Measurements from ENCODE around the gene DNAH17.
A peak's percentile ranks its signal among the peaks of the same experiment; 100 is the strongest.

Gene DNAH17

GRCh38 chr17:78446833-78447232, 130.4 kb downstream of the DNAH17 start:
- no peak for DNase-seq

DNA sequence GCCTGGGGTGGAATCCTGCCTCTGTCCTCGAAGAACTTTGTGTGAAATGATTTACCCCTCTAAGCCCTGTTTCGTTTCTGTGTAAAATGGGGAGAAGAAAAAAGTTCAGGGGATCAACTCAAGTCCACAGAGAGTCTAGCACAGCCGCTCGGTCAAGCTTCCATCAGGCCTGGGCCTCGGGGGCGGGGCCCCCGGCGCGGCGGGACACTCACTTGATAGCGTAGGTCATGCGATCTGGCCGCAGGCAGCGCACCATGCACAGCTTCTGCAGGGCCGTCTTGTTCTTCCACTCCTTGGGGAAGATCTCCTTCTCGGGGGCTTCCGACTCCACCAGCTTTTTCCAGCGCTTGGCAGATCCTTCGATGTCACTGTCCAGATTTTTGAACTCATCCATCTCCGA, 132.8 kb downstream of the DNAH17 start:
- no peak for DNase-seq

GRCh38 chr17:78442648-78443218, 134.5 kb downstream of the DNAH17 start:
- DNase-seq, result peak; percentile 99

- DNase-seq, result no peak
These were observed 135.8 kb downstream of the DNAH17 start for GRCh38 chr17:78441271-78441971.

DNA sequence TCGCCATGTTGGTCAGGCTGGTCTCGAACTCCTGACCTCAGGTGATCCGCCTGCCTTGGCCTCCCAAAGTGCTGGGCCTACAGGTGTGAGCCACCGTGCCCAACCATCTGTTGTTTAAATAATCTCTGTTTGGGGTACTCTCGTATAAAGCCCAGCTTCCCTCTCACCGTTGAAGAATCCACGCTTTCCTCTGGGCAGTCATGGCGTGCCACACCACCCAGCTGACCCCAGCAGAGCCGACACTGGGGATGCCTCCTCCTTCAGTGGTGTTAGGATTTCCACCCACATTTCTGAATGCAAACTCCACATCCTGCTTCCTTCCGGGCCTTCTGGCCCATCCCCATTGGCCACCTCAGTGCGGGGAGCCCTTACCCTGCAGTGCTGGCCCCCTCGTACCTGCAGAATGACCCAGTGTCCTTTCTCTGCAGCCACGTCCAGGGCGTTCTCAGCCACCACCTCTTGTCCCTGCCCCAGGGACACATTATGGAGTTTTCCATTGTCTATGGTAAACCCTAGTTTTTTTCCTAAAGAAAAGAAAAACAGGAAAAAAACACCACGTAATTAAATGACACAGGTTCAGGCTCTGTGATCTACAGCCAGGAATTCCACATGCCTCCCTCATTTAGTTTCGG, 138.4 kb downstream of the DNAH17 start:
- no peak for DNase-seq

- no peak for DNase-seq
These were observed 138.9 kb downstream of the DNAH17 start for GRCh38 chr17:78438271-78438691.

GRCh38 chr17:78437508-78438169, 139.6 kb downstream of the DNAH17 start:
- DNase-seq, result no peak

GRCh38 chr17:78435330-78436005, 141.7 kb downstream of the DNAH17 start:
- no peak for DNase-seq

- no peak for DNase-seq
These were observed 142.5 kb downstream of the DNAH17 start for GRCh38 chr17:78434455-78435329.

- DNase-seq, result no peak
These were observed 143.3 kb downstream of the DNAH17 start for GRCh38 chr17:78433780-78434335.

DNA sequence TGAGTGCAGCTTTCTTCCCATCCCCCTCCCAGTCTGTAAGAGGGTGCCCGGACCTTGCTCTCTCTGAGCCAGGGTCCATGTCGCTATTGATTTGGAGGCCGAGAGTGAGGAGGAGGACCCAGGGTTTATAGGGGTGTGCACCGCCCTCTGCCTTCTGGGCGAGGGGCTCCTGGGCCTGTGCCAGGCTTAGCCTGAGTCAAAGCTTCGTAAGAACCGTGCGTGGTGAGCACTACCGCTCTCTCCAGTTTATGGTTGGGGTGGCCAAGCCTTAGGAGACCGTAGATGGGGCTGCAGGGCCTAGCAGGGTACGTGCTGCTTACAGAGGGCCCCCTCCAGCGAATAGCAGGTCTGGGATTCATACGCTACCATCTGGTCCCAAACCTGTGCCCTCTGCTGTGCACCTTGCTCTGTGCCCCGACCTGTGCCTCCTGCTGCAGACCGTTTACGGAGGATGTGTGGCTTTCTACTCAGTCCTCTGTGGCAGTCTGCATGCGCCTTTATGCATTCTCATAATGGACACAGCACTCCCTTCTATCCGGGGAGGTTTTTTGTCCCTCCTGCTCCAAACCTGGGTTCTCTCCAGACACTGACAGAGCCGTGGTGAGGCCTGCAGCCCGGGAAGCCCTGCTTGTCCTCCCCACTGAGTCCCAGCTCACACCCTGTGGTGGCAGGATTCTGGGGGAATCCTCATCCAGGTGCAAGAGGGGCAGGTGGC, 144.0 kb downstream of the DNAH17 start:
- no peak for DNase-seq

DNA sequence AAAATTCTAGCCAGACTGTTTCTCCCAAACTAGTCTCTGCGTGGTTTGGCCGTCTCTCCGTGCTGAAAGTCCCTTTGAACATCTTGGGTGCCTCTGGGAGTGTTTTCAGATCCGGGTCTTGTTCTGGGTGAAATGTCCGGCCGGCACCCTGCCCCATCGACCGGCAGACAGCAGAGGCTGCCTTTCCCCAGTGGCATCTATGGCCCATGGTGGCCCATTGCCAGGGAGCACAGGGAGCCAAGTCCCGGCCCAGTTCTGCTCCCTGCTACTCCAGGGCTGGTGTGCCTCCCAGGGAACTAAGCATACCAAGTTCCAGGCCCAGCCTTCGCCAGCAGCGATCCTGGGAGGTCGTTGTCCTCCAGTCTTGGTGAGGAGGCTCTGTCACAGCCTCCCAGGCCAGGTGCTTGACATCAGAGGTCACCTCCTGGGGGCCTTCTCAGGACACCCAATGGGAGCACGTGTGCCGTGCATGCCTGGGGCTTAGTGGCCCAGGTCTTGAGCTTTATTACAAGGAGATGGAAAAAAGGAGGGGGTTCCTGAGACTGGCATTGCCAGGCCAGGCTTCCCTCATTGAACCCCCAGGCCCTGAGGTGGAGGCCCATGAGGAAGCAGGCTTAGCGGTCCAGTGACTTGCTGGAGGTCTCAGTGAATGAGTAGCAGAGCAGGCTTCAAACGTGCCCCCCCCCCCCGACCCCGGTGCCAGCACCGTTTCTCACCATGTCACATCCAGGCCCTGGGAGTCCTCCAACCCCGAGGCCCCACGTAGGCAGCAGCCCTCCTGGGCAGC, 144.8 kb downstream of the DNAH17 start:
- DNase-seq, result no peak

DNA sequence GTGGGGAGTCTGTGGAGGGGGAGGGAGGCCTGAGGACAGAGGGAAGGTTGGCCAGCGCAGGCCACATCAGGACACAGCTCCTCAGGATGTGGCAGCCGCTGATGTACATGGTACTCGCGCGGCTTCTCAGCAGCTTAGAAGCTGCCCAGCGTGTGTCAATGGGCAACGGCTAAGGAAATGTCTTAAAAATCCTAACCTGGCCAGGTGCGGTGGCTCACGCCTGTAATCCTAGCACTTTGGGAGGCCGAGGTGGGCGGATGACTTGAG, 145.6 kb downstream of the DNAH17 start:
- DNase-seq, result no peak

DNA sequence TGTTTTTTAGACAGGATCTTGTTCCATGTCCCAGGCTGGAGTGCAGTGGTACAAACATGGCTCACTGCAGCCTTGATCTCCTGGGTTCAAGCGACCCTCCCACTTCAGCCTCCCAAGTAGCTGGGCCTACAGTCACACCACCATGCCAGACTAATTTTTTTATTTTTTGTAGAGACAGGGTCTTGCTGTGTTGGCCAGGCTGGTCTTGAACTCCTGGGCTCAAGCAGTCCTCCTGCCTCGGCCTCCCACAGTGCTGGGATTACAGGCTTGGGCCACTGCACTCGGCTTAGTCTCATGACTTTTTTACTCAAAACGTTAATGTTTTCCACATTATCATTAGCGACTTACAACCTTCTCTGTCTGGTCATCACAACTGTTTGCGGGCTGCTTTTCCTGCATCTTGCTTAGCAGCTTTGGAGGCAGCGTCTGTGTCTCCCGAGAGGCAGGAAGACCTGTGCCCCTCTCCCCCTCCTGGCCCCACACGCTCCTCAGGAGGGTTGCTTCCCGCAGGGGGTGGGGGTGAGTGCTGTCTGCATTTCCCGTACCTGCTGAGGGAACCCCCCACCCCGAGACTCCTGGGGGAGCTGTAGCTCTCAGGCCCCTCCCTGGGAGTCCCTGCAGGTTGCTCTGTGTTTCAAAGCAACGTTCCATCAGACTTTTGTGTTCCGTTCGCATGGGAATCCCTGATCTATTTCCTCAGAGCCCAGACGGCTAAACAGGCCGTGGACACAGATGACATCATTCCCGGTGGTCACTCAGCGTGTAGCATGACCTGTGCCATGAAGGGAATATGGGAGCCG, 146.1 kb downstream of the DNAH17 start:
- no peak for DNase-seq

DNA sequence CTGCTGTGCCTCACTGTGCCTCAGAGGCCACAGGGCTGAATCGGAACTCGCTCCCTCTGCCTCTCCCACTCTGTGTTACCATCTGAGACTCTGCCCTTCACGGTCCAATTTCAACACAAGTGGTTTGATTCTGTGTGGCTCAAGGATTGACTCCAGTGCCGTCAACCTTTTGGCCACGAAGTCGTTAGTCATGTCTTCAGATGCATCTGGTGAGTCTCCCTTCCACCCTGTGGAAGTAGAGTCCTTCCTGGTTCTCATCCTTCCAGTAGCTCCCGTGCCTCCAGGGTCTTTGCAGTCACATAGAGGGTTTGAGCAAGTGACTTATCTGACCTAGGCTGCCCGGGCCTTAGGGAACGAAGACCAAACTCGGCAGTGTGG, 147.6 kb downstream of the DNAH17 start:
- DNase-seq, result no peak

DNA sequence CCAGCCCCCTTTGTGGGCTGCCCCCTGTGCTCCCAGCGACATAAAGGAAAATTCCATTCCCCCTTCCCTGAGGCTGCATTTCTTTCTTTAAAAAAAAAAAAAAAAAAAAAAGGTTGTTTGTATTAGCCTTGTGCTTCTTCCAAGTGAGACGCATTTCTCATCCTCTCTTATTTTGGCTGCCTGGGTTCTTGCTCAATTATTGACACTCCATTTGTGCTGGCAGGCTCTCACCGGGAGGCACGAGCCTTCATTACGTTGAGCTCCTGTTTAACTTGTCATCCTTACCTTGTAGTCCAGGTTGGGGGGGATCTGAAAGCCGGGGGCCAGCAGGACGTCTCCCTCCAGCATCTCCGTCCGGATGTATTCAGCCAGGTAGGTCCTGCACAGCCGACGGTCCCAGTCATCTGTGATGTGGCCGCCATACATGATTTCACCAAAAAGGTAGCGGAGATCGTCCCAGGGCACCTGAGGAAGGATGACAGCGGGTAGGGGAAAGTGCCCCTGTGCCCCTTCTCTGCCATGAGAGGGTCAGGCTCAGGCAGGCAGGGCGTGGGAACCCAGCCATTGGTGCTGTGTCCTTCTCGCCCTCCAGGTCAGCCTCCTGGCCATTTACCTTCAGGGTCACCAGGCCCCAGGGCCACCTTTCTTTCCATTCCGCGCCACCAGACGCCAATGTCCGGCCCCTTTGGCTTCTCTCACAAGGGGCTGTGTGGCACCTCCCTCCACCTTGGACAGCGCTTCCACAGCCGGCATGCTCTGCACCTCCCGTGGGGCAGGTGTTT, 148.2 kb downstream of the DNAH17 start:
- DNase-seq, result no peak

- DNase-seq, result no peak
These were observed 149.1 kb downstream of the DNAH17 start for GRCh38 chr17:78428025-78428575.

DNA sequence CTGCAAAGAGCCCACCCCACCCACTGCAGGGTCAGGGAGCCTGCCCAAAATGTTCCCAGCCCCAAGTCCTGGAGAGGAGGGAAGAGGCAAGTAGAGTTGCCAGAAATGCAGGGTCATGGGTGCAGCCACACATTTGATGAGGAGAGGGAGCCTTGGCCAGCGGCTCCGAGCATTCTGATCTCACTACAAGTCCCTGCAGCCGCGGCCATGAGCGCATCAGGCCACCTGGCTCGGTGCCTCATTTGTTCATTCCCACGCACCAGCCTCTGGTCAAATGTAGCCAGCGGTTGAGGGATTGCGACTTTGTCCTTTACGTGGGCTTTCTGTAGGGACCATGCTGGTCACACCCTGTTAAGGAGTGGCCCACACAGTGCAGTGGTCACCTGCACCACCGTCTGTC, 150.1 kb downstream of the DNAH17 start:
- no peak for DNase-seq
